Liver (tissue), 9 donors: ENCODE data around the gene MSI2. TPM values are rescaled to one million over a fixed set of nuclear protein-coding genes. Genes with fewer than 3 reads are reported as not detected.
A peak's percentile ranks its signal among the peaks of the same experiment; 100 is the strongest.

ENCODE experiments used
- DNase-seq: peaks from one replicate; pipeline ENCODE4 v3.0.0-alpha.2; 2017; ENCODE audit warnings: low spot score
- H3K27ac ChIP-seq, 2 donors: one replicate each; pipeline ENCODE4 v1.7.0; 2013; ENCODE audit warnings: inconsistent platforms in 2 of 2, low read length in 2 of 2, control low read depth in 1 of 2, low read depth in 1 of 2, mild to moderate bottlenecking in 1 of 2
- H3K27me3 ChIP-seq, 4 donors: one replicate each; pipeline versions ENCODE4 v1.6.1 to v1.7.0; 2013; ENCODE audit warnings: low read length in 3 of 4, inconsistent platforms in 1 of 4, mild to moderate bottlenecking in 1 of 4, moderate library complexity in 1 of 4; ENCODE audit not compliant: control insufficient read depth in 4 of 4, insufficient read depth in 4 of 4
- H3K36me3 ChIP-seq, 4 donors: one replicate each; pipeline versions ENCODE4 v1.6.1 to v1.7.0; 2013; ENCODE audit warnings: low read length in 3 of 4, mild to moderate bottlenecking in 3 of 4, low read depth in 1 of 4, moderate library complexity in 1 of 4; ENCODE audit not compliant: control insufficient read depth in 4 of 4, insufficient read depth in 3 of 4
- H3K4me1 ChIP-seq, 4 donors: one replicate each; pipeline versions ENCODE4 v1.6.1 to v1.7.0; 2013; ENCODE audit warnings: low read length in 3 of 4, mild to moderate bottlenecking in 3 of 4, moderate library complexity in 1 of 4; ENCODE audit not compliant: control insufficient read depth in 4 of 4, insufficient read depth in 4 of 4
- H3K4me3 ChIP-seq, 3 donors: one replicate each; pipeline versions ENCODE4 v1.6.1 to v1.7.0; 2013; ENCODE audit warnings: low read length in 3 of 3, control low read depth in 1 of 3, low read depth in 1 of 3, mild to moderate bottlenecking in 1 of 3
- H3K9ac ChIP-seq, 2 donors: one replicate each; pipeline ENCODE4 v1.7.0; 2013; ENCODE audit warnings: low read length in 2 of 2, mild to moderate bottlenecking in 2 of 2, moderate library complexity in 2 of 2, control low read depth in 1 of 2, low read depth in 1 of 2
- H3K9me3 ChIP-seq, 4 donors: one replicate each; pipeline versions ENCODE4 v1.6.1 to v1.7.0; 2013; ENCODE audit warnings: low read length in 3 of 4; ENCODE audit not compliant: control insufficient read depth in 4 of 4
- ATF3 ChIP-seq: IDR thresholded peaks from 2 replicates; pipeline ENCODE4 v1.6.1; 2016; ENCODE audit warnings: antibody characterized with exemption
- CTCF ChIP-seq: fragments of 150-350 bp; IDR thresholded peaks from 2 replicates; pipeline ENCODE4 v1.5.1; 2017; ENCODE audit warnings: improper control_type of control experiment, low read depth, low read length; ENCODE audit not compliant: missing input control
- FOXA1 ChIP-seq: IDR thresholded peaks from 2 replicates; pipeline ENCODE4 v1.6.1; 2016; ENCODE audit warnings: antibody characterized with exemption
- FOXA2 ChIP-seq: IDR thresholded peaks from 2 replicates; pipeline ENCODE4 v1.6.1; 2016; ENCODE audit warnings: antibody characterized with exemption
- GABPA ChIP-seq, 2 donors: IDR thresholded peaks in 1 of 2; conservative IDR thresholded peaks in 1 of 2; 2 replicates each; pipeline ENCODE4 v1.6.1; 2016; ENCODE audit warnings: antibody characterized with exemption in 2 of 2, mild to moderate bottlenecking in 1 of 2, moderate library complexity in 1 of 2
- JUND ChIP-seq, 2 donors: IDR thresholded peaks; 2 replicates each; pipeline ENCODE4 v1.6.1; 2016; ENCODE audit warnings: antibody characterized with exemption in 2 of 2
- MAX ChIP-seq: IDR thresholded peaks from 2 replicates; pipeline ENCODE4 v1.6.1; 2016; ENCODE audit warnings: antibody characterized with exemption
- RAD21 ChIP-seq, 2 donors: IDR thresholded peaks; 2 replicates each; pipeline ENCODE4 v1.6.1; 2016; ENCODE audit warnings: antibody characterized with exemption in 2 of 2, mild to moderate bottlenecking in 2 of 2
- REST ChIP-seq: IDR thresholded peaks from 2 replicates; pipeline ENCODE4 v1.6.1; 2016; ENCODE audit warnings: antibody characterized with exemption, mild to moderate bottlenecking
- RXRA ChIP-seq, 2 donors: IDR thresholded peaks; 2 replicates each; pipeline ENCODE4 v1.6.1; 2017 to 2018; ENCODE audit warnings: antibody characterized with exemption in 2 of 2, mild to moderate bottlenecking in 1 of 2
- SP1 ChIP-seq: IDR thresholded peaks from 2 replicates; pipeline ENCODE4 v1.6.1; 2018; ENCODE audit warnings: antibody characterized with exemption, mild to moderate bottlenecking
- TAF1 ChIP-seq: conservative IDR thresholded peaks from 2 replicates; pipeline ENCODE4 v1.6.1; 2016; ENCODE audit warnings: antibody characterized with exemption, mild to moderate bottlenecking
- YY1 ChIP-seq: IDR thresholded peaks from 2 replicates; pipeline ENCODE4 v1.6.1; 2016; ENCODE audit warnings: antibody characterized with exemption, mild to moderate bottlenecking
- ZBTB33 ChIP-seq: IDR thresholded peaks from 2 replicates; pipeline ENCODE4 v1.6.1; 2016; ENCODE audit warnings: antibody characterized with exemption
- WGBS: extraction: QIAGEN DNeasy Blood & Tissue Kit; methylation state at CpG from one replicate; pipeline ENCODE4 v1.1.7; 2013; 5-methylcytosine and 5-hydroxymethylcytosine counted together
- polyA plus RNA-seq, 2 donors: library from polyadenylated mRNA; stranded (reverse) in 1 of 2; unstranded in 1 of 2; fragments of 200-250 nt in 1 of 2; fragments of >200 nt in 1 of 2; fragmentation: Nextera tagmentation in 1 of 2; extraction: Ambion mirVana in 1 of 2; gene quantifications; one replicate each; pipeline versions ENCODE4 v1.2.1 to v1.2.3, GENCODE V29; 2013 to 2015
- total RNA-seq, 2 donors: library from RNA; depleted of rRNA; stranded (reverse); fragments of >200 nt; gene quantifications; one replicate each; pipeline ENCODE4 v1.2.3, GENCODE V29; 2014
- donor health status: healthy.
- donor health status: healthy.
- donor health status: healthy.
- donor health status: healthy.
- donor health status: healthy.

MSI2 gene
- total and polyA plus RNA-seq, 4 donors = 5.7 to 15.6 (median 9.2) TPM

- Histone ChIP-seq H3K27me3 (no peaks in the 10 kb centered on the region), H3K4me3 (no peak overlapping the region), H3K9me3 (no peaks in the 10 kb centered on the region), H3K4me1 (no peaks in the 10 kb centered on the region), H3K36me3 (peaks cover 0 to 1% (median 0%) of the 10 kb centered on the region in 4 donors), H3K27ac (no peak overlapping the region), H3K9ac (no peak overlapping the region)
- no peak for TF ChIP-seq SP1
- TF ChIP-seq TAF1 = no peak
- no peak for TF ChIP-seq ATF3
- TF ChIP-seq YY1 = no peak
- no peak for TF ChIP-seq GABPA (IDR thresholded peaks at IDR 0.05 in 1 of 2, conservative IDR thresholded peaks at IDR 0.05 in 1 of 2)
- no peak for TF ChIP-seq FOXA1
- no peak for TF ChIP-seq RAD21 (IDR thresholded peaks at IDR 0.05)
- DNase-seq = peak; percentile 28
- 98% methylated on average over 16 of the region's 16 CpGs for WGBS
Observed at GRCh38 chr17:57682701-57683100, 426.4 kb downstream of the MSI2 start.

- H3K4me1 ChIP-seq = no peaks in the 10 kb centered on the region
- H3K9ac ChIP-seq = no peak overlapping the region
- DNase-seq = no peak
- H3K36me3 ChIP-seq = peaks cover 0 to 1% (median 0%) of the 10 kb centered on the region in 4 donors
- no peak for TF ChIP-seq CTCF
- no peak for TF ChIP-seq RXRA (IDR thresholded peaks at IDR 0.05)
- TF ChIP-seq JUND (IDR thresholded peaks at IDR 0.05) = no peak
- TF ChIP-seq YY1 = no peak
- no peak for TF ChIP-seq SP1
- no peak for TF ChIP-seq REST
- no peak for TF ChIP-seq FOXA2
- TF ChIP-seq ZBTB33 = no peak
- TF ChIP-seq MAX = no peak
- WGBS = 94% methylated on average over 13 of the region's 13 CpGs
- H3K9me3 ChIP-seq = no peaks in the 10 kb centered on the region
- no peak overlapping the region for H3K4me3 ChIP-seq
- no peaks in the 10 kb centered on the region for H3K27me3 ChIP-seq
- H3K27ac ChIP-seq = no peak overlapping the region
Observed at GRCh38 chr17:57684711-57685498, 428.6 kb downstream of the MSI2 start.
